ENCODE measurements around the gene MTA3.

- TF ChIP-seq CTCF (IDR thresholded peaks at IDR 0.05) (no peak), EZH2 (IDR thresholded peaks at IDR 0.05; ENCODE audit: borderline replicate concordance, insufficient read depth, low read depth, low read length, poor library complexity, severe bottlenecking) (no peak)
These were observed 49.7 kb downstream of the MTA3 start for GRCh38 chr2:42618116-42618515.

All from B cell (primary cell).